ENCODE results near the gene OLFM1. TPM values are rescaled to one million over a fixed set of nuclear protein-coding genes. Genes with fewer than 3 reads are reported as not detected.

Gene OLFM1
- polyA plus RNA-seq, 1 donor (not counting 4 experiments of a cell fraction or from before 2014, with no cell fraction given), result 0.25 TPM

- H3K27me3 ChIP-seq (ENCODE audit: control insufficient read depth, extremely low read depth, insufficient read depth, low read length), result no peaks in the 10 kb centered on the region
- dilution Hi-C loops (cut with MboI; ENCODE audit: extremely low pct_ligation_motif_present, low sequenced_read_pairs), result no loop called here
Observed at GRCh38 chr9:135045264-135045927, 42.1 kb upstream of the OLFM1 start.

GRCh38 chr9:135045928-135046738 is 41.3 kb upstream of the OLFM1 start:
- no peak for FAIRE-seq
- H3K27me3 ChIP-seq (ENCODE audit: control insufficient read depth, extremely low read depth, insufficient read depth, low read length), result no peaks in the 10 kb centered on the region

More at GRCh38 chr9:135045264-135045927, 42.1 kb upstream of the OLFM1 start:
- H3K9ac ChIP-seq (ENCODE audit: control insufficient read depth, extremely low read depth, insufficient read depth, low read length), result no peak overlapping the region
- H3K4me3 ChIP-seq (ENCODE audit: control insufficient read depth in 2 of 3, extremely low read depth in 1 of 3, insufficient read depth in 2 of 3, low read depth in 1 of 3, low read length in 3 of 3), result no peak overlapping the region
- no peaks in the 10 kb centered on the region for H4K20me1 ChIP-seq (ENCODE audit: control insufficient read depth, extremely low read depth, insufficient read depth, low read length)
- no peaks in the 10 kb centered on the region for H3K4me1 ChIP-seq (ENCODE audit: control insufficient read depth, extremely low read depth, insufficient read depth, low read length)
- H3K27ac ChIP-seq (ENCODE audit: control insufficient read depth, insufficient read depth, low read length), result no peak overlapping the region
- no peaks in the 10 kb centered on the region for H3K79me2 ChIP-seq (ENCODE audit: control insufficient read depth, insufficient read depth, low read length)
- DNase-seq (ENCODE audit: low read depth, low spot score), result no peak
- H3K9me3 ChIP-seq (ENCODE audit: control insufficient read depth, low read depth, low read length), result no peaks in the 10 kb centered on the region
- TF ChIP-seq EZH2 (IDR thresholded peaks at IDR 0.05; ENCODE audit: low read length) (no peak), CTCF (optimal IDR thresholded peaks at IDR 0.05 in 1 of 3, IDR thresholded peaks at IDR 0.05 in 1 of 3, conservative IDR thresholded peaks at IDR 0.05 in 1 of 3; ENCODE audit: extremely low read depth in 1 of 3, insufficient read depth in 2 of 3, low read length in 3 of 3) (no peak)
- no peak overlapping the region for H2AFZ ChIP-seq (ENCODE audit: control insufficient read depth, low read length)
- no peaks in the 10 kb centered on the region for H3K9me1 ChIP-seq (ENCODE audit: control insufficient read depth, extremely low read depth, insufficient read depth, low read length)
- H3K4me2 ChIP-seq (ENCODE audit: control insufficient read depth, extremely low read depth, insufficient read depth, low read depth, low read length), result no peak overlapping the region
- no peaks in the 10 kb centered on the region for H3K36me3 ChIP-seq (ENCODE audit: control insufficient read depth in 2 of 2, extremely low read depth in 1 of 2, insufficient read depth in 2 of 2, low read length in 2 of 2)
- FAIRE-seq, result no peak

More at GRCh38 chr9:135045928-135046738, 41.3 kb upstream of the OLFM1 start:
- dilution Hi-C loops (cut with MboI; ENCODE audit: extremely low pct_ligation_motif_present, low sequenced_read_pairs), result no loop called here
- H3K79me2 ChIP-seq (ENCODE audit: control insufficient read depth, insufficient read depth, low read length), result no peaks in the 10 kb centered on the region
- H3K36me3 ChIP-seq (ENCODE audit: control insufficient read depth in 2 of 2, extremely low read depth in 1 of 2, insufficient read depth in 2 of 2, low read length in 2 of 2), result no peaks in the 10 kb centered on the region
- no peaks in the 10 kb centered on the region for H4K20me1 ChIP-seq (ENCODE audit: control insufficient read depth, extremely low read depth, insufficient read depth, low read length)
- no peak overlapping the region for H3K27ac ChIP-seq (ENCODE audit: control insufficient read depth, insufficient read depth, low read length)
- H3K9ac ChIP-seq (ENCODE audit: control insufficient read depth, extremely low read depth, insufficient read depth, low read length), result no peak overlapping the region
- no peak overlapping the region for H3K4me3 ChIP-seq (ENCODE audit: control insufficient read depth in 2 of 3, extremely low read depth in 1 of 3, insufficient read depth in 2 of 3, low read depth in 1 of 3, low read length in 3 of 3)
- H3K9me1 ChIP-seq (ENCODE audit: control insufficient read depth, extremely low read depth, insufficient read depth, low read length), result no peaks in the 10 kb centered on the region
- H3K4me2 ChIP-seq (ENCODE audit: control insufficient read depth, extremely low read depth, insufficient read depth, low read depth, low read length), result no peak overlapping the region
- TF ChIP-seq EZH2 (IDR thresholded peaks at IDR 0.05; ENCODE audit: low read length) (no peak), CTCF (optimal IDR thresholded peaks at IDR 0.05 in 1 of 3, IDR thresholded peaks at IDR 0.05 in 1 of 3, conservative IDR thresholded peaks at IDR 0.05 in 1 of 3; ENCODE audit: extremely low read depth in 1 of 3, insufficient read depth in 2 of 3, low read length in 3 of 3) (no peak)
- no peak for DNase-seq (ENCODE audit: low read depth, low spot score)
- no peak overlapping the region for H2AFZ ChIP-seq (ENCODE audit: control insufficient read depth, low read length)
- no peaks in the 10 kb centered on the region for H3K4me1 ChIP-seq (ENCODE audit: control insufficient read depth, extremely low read depth, insufficient read depth, low read length)
- H3K9me3 ChIP-seq (ENCODE audit: control insufficient read depth, low read depth, low read length), result no peaks in the 10 kb centered on the region

All from keratinocyte (primary cell).